ENCODE results near the gene ALDH4A1. TPM values are rescaled to one million over a fixed set of nuclear protein-coding genes. Genes with fewer than 3 reads are reported as not detected.

Gene ALDH4A1
- total RNA-seq, 2 experiments from 2014 or later, result 0.61 to 0.71 TPM

GRCh38 chr1:18943162-18943561 lies 40.8 kb upstream of the ALDH4A1 start:
- H3K27me3 ChIP-seq (ENCODE audit: control insufficient read depth in 1 of 2, insufficient read depth in 2 of 2, low read length in 2 of 2), result no peaks in the 10 kb centered on the region
- ChIA-PET POLR2A (interaction anchor here (0.8 to 5.4 kb wide), 3 partner anchors 12 to 19 kb away, joined by 3 to 40 read pairs (median 14); partner anchors contain the start of gene IFFO2), CTCF (interaction anchor here (1.0 kb wide), 1 partner anchor 30 kb away, joined by 3 read pairs; no protein-coding TSS in a partner anchor)
- H3K27ac ChIP-seq (ENCODE audit: low read depth in 1 of 2, low read length in 2 of 2), result no peak overlapping the region
- H3K4me1 ChIP-seq (ENCODE audit: insufficient read depth, low read length), result peaks cover 100% of the 10 kb centered on the region
- H3K4me3 ChIP-seq (ENCODE audit: low read length), result no peak overlapping the region
- Mint-ChIP-seq H3K27me3 (no peaks in the 10 kb centered on the region), H3K36me3 (ENCODE audit: low read depth) (peaks cover 4% of the 10 kb centered on the region), H3K9me3 (no peaks in the 10 kb centered on the region), H3K27ac (no peak overlapping the region), H3K4me1 (ENCODE audit: low read depth) (peaks cover 85% of the 10 kb centered on the region), H3K4me3 (no peak overlapping the region)
- intact Hi-C loops (cut with DNase I, micrococcal nuclease), result no loop called here
- no peaks in the 10 kb centered on the region for H3K9me3 ChIP-seq (ENCODE audit: control insufficient read depth in 1 of 2, insufficient read depth in 1 of 2, low read length in 2 of 2)
- TF ChIP-seq, protein P1, sequence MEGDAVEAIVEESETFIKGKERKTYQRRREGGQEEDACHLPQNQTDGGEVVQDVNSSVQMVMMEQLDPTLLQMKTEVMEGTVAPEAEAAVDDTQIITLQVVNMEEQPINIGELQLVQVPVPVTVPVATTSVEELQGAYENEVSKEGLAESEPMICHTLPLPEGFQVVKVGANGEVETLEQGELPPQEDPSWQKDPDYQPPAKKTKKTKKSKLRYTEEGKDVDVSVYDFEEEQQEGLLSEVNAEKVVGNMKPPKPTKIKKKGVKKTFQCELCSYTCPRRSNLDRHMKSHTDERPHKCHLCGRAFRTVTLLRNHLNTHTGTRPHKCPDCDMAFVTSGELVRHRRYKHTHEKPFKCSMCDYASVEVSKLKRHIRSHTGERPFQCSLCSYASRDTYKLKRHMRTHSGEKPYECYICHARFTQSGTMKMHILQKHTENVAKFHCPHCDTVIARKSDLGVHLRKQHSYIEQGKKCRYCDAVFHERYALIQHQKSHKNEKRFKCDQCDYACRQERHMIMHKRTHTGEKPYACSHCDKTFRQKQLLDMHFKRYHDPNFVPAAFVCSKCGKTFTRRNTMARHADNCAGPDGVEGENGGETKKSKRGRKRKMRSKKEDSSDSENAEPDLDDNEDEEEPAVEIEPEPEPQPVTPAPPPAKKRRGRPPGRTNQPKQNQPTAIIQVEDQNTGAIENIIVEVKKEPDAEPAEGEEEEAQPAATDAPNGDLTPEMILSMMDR (IDR thresholded peaks at IDR 0.05), result no peak
- no peak for ATAC-seq (ENCODE audit: poor library complexity)
- DNase-seq, result no peak
- H3K36me3 ChIP-seq (ENCODE audit: insufficient read depth, low read length), result peaks cover 17% of the 10 kb centered on the region

- no peak overlapping the region for H3K27ac Mint-ChIP-seq
- ChIA-PET CTCF (interaction anchor here (2.2 kb wide), 1 partner anchor 15 kb away, joined by 8 read pairs; no protein-coding TSS in a partner anchor), POLR2A (interaction anchor here (0.8 to 5.4 kb wide), 3 partner anchors 13 to 18 kb away, joined by 3 to 40 read pairs (median 14); partner anchors contain the start of gene IFFO2)
- ATAC-seq (ENCODE audit: poor library complexity) (no peak), DNase-seq (no peak)
- Histone ChIP-seq H3K27me3 (ENCODE audit: control insufficient read depth in 1 of 2, insufficient read depth in 2 of 2, low read length in 2 of 2) (no peaks in the 10 kb centered on the region), H3K36me3 (ENCODE audit: insufficient read depth, low read length) (peaks cover 17% of the 10 kb centered on the region), H3K27ac (ENCODE audit: low read depth in 1 of 2, low read length in 2 of 2) (no peak overlapping the region), H3K4me3 (ENCODE audit: low read length) (no peak overlapping the region), H3K9me3 (ENCODE audit: control insufficient read depth in 1 of 2, insufficient read depth in 1 of 2, low read length in 2 of 2) (no peaks in the 10 kb centered on the region), H3K4me1 (ENCODE audit: insufficient read depth, low read length) (peaks cover 100% of the 10 kb centered on the region)
- peaks cover 81% of the 10 kb centered on the region for H3K4me1 Mint-ChIP-seq (ENCODE audit: low read depth)
- intact Hi-C loops (cut with DNase I, micrococcal nuclease), result no loop called here
- TF ChIP-seq, protein P1 (IDR thresholded peaks at IDR 0.05), result no peak
- H3K36me3 Mint-ChIP-seq (ENCODE audit: low read depth), result peaks cover 4% of the 10 kb centered on the region
- H3K4me3 Mint-ChIP-seq, result no peak overlapping the region
- no peaks in the 10 kb centered on the region for H3K9me3 Mint-ChIP-seq
- H3K27me3 Mint-ChIP-seq, result no peaks in the 10 kb centered on the region
These were observed 40.0 kb upstream of the ALDH4A1 start for GRCh38 chr1:18942340-18942739.

GRCh38 chr1:18941221-18942141 lies 39.1 kb upstream of the ALDH4A1 start:
- intact Hi-C loops (cut with DNase I, micrococcal nuclease), result no loop called here
- no peak overlapping the region for H3K4me3 ChIP-seq (ENCODE audit: low read length)
- Mint-ChIP-seq H3K27ac (peak overlapping the region; percentile 61), H3K36me3 (ENCODE audit: low read depth) (peaks cover 4% of the 10 kb centered on the region), H3K4me3 (peak overlapping the region; percentile 13), H3K4me1 (ENCODE audit: low read depth) (peaks cover 81% of the 10 kb centered on the region), H3K9me3 (no peaks in the 10 kb centered on the region), H3K27me3 (no peaks in the 10 kb centered on the region)
- ATAC-seq (ENCODE audit: poor library complexity) (no peak), DNase-seq (no peak)
- no peaks in the 10 kb centered on the region for H3K9me3 ChIP-seq (ENCODE audit: control insufficient read depth in 1 of 2, insufficient read depth in 1 of 2, low read length in 2 of 2)
- peaks cover 17% of the 10 kb centered on the region for H3K36me3 ChIP-seq (ENCODE audit: insufficient read depth, low read length)
- H3K4me1 ChIP-seq (ENCODE audit: insufficient read depth, low read length), result peaks cover 100% of the 10 kb centered on the region
- H3K27ac ChIP-seq (ENCODE audit: low read depth in 1 of 2, low read length in 2 of 2), result no peak overlapping the region
- TF ChIP-seq, protein P1 (IDR thresholded peaks at IDR 0.05), result no peak
- CTCF ChIA-PET, result interaction anchor here (2.2 kb wide), 1 partner anchor 14 kb away, joined by 8 read pairs; no protein-coding TSS in a partner anchor
- H3K27me3 ChIP-seq (ENCODE audit: control insufficient read depth in 1 of 2, insufficient read depth in 2 of 2, low read length in 2 of 2), result no peaks in the 10 kb centered on the region
- POLR2A ChIA-PET, result interaction anchor here (0.6 to 1.2 kb wide), 2 partner anchors 12 to 14 kb away, joined by 3 to 4 read pairs; no protein-coding TSS in a partner anchor

Data from CD4-positive, alpha-beta T cell (primary cell).